ENCODE results near the gene EGFL7. TPM values are rescaled to one million over a fixed set of nuclear protein-coding genes. Genes with fewer than 3 reads are reported as not detected.
A peak's percentile ranks its signal among the peaks of the same experiment; 100 is the strongest.

Gene EGFL7
- total RNA-seq, 2 experiments from 2014 or later = 0.29 to 1.1 TPM

- Mint-ChIP-seq H3K4me3 (no peak overlapping the region), H3K27me3 (peaks cover 13% of the 10 kb centered on the region), H3K9me3 (ENCODE audit: low read depth) (no peaks in the 10 kb centered on the region), H3K4me1 (peaks cover 15% of the 10 kb centered on the region), H3K27ac (no peak overlapping the region), H3K36me3 (no peaks in the 10 kb centered on the region)
- ATAC-seq = no peak
- CTCF ChIA-PET = interaction anchor here (0.8 to 7.6 kb wide), 5 partner anchors 13 to 156 kb away, joined by 3 to 33 read pairs (median 3); no protein-coding TSS in a partner anchor
- no peak for DNase-seq
Observed at GRCh38 chr9:136688274-136689107, 25.8 kb downstream of the EGFL7 start.

DNA sequence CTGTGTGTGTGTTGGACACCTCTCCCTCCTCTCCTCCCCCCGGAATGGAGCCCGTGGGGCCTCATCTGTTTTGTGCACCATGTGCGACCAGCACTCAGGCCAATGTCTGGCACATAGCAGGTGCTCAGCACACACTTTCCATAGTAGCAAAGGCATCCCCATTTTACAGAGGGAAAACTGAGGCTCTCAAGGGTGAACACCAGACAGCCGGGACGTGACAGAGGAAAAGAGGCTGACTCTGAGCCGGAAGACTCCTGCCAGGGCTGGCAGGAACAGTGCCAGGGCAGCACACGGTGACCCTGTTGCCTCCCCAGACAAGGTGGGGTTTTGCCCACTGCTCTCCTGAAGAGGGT, 26.4 kb downstream of the EGFL7 start:
- no peak overlapping the region for H3K4me3 Mint-ChIP-seq
- ATAC-seq = no peak

GRCh38 chr9:136690104-136690805, 27.5 kb downstream of the EGFL7 start:
- no peaks in the 10 kb centered on the region for H3K9me3 Mint-ChIP-seq (ENCODE audit: low read depth)
- H3K27me3 Mint-ChIP-seq = peaks cover 16% of the 10 kb centered on the region
- ATAC-seq (no peak), DNase-seq (no peak)
- CTCF ChIA-PET = interaction anchor here (1.1 to 1.4 kb wide), 3 partner anchors 11 to 37 kb away, joined by 3 to 10 read pairs (median 4); no protein-coding TSS in a partner anchor
- H3K27ac Mint-ChIP-seq = no peak overlapping the region
- H3K4me3 Mint-ChIP-seq = no peak overlapping the region
- H3K4me1 Mint-ChIP-seq = peaks cover 15% of the 10 kb centered on the region
- no peaks in the 10 kb centered on the region for H3K36me3 Mint-ChIP-seq

More for the DNA sequence above, 26.4 kb downstream of the EGFL7 start:
- CTCF ChIA-PET = interaction anchor here (1.2 to 1.5 kb wide), 4 partner anchors 12 to 39 kb away, joined by 3 to 10 read pairs (median 7); no protein-coding TSS in a partner anchor
- no peaks in the 10 kb centered on the region for H3K9me3 Mint-ChIP-seq (ENCODE audit: low read depth)
- no peaks in the 10 kb centered on the region for H3K36me3 Mint-ChIP-seq
- H3K27ac Mint-ChIP-seq = no peak overlapping the region
- no peak for DNase-seq
- peaks cover 15% of the 10 kb centered on the region for H3K4me1 Mint-ChIP-seq
- peaks cover 13% of the 10 kb centered on the region for H3K27me3 Mint-ChIP-seq

DNA sequence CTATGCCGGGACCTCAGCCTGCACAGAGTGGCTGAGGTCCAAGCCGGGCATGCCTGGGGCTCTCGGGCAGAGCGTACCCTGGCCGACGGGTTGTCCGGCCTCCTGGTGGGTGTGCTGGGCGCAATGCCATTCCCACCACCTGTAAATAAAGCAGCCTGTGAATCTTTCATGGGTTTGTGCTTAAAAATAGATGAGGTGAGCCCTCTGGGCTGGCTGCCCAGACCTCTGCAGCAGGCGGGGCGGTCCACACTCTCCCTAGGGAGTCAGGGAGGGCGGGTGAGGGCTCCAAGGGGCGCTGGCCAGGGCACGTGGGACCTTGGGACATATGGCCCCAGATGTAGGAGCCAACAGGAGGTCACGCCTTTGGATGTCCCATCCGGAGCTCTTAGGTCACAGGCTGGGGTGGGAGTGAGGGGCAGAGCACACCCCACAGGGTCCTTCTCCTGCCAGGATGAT, 28.1 kb downstream of the EGFL7 start:
- CTCF ChIA-PET = interaction anchor here (1.4 kb wide), 1 partner anchor 11 kb away, joined by 10 read pairs; no protein-coding TSS in a partner anchor

DNA sequence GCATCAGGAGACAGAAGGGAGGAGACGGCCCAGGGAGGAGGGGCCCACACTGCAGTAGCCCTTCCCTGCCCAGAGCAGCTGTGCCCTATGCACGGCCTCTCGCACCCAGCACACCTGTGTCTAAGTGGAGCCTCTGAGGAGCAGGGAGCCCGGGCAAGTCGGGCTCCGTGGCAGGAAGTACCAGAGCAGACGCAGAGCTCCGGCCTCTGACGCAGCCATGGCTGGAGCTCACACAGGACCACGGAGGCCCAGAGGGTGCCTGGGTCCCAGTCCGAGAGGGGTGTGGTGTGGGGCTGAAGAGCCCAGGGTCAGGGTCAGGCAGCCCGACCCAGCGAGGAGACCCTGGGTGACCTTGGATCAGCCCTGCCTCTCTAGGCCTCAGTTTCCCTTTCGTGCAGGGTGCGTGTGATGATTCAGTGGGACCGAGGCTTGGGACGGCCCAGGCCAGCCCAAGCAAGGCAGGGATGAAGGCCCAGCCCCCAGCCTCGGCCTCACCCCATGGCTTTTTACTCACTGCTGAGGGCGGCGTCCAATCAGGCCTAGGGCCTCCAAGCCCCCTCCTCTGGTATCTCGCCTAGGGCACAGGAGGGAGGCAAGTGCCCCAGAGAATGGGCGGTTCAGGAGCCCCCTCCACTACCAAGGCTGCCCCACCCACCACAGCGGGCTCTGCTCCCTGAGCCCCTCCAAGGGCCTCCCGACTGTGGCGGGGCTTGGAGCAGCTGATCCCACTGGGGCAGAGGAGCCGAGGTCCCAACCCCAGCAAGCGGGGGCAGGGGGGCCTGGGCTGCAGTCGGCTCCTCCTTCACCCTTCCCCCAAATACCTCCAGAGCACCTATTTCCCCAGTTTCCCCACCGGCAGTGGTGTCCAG, 28.8 kb downstream of the EGFL7 start:
- Mint-ChIP-seq H3K4me3 (no peak overlapping the region), H3K27me3 (peaks cover 20% of the 10 kb centered on the region), H3K27ac (no peak overlapping the region), H3K9me3 (ENCODE audit: low read depth) (no peaks in the 10 kb centered on the region), H3K36me3 (no peaks in the 10 kb centered on the region), H3K4me1 (peaks cover 9% of the 10 kb centered on the region)
- DNase-seq (no peak), ATAC-seq (no peak)
- CTCF ChIA-PET = no interaction called here

More for the DNA sequence above, 28.1 kb downstream of the EGFL7 start:
- peaks cover 14% of the 10 kb centered on the region for H3K4me1 Mint-ChIP-seq
- H3K9me3 Mint-ChIP-seq (ENCODE audit: low read depth) = no peaks in the 10 kb centered on the region
- peaks cover 17% of the 10 kb centered on the region for H3K27me3 Mint-ChIP-seq
- no peak for ATAC-seq
- no peak overlapping the region for H3K4me3 Mint-ChIP-seq
- H3K36me3 Mint-ChIP-seq = no peaks in the 10 kb centered on the region
- no peak overlapping the region for H3K27ac Mint-ChIP-seq
- no peak for DNase-seq

GRCh38 chr9:136692185-136693134, 29.7 kb downstream of the EGFL7 start:
- DNase-seq (no peak), ATAC-seq (no peak)
- no peak overlapping the region for H3K4me3 Mint-ChIP-seq
- CTCF ChIA-PET = no interaction called here
- no peak overlapping the region for H3K27ac Mint-ChIP-seq
- H3K36me3 Mint-ChIP-seq = no peaks in the 10 kb centered on the region
- no peaks in the 10 kb centered on the region for H3K9me3 Mint-ChIP-seq (ENCODE audit: low read depth)
- peaks cover 11% of the 10 kb centered on the region for H3K4me1 Mint-ChIP-seq
- peaks cover 25% of the 10 kb centered on the region for H3K27me3 Mint-ChIP-seq

DNA sequence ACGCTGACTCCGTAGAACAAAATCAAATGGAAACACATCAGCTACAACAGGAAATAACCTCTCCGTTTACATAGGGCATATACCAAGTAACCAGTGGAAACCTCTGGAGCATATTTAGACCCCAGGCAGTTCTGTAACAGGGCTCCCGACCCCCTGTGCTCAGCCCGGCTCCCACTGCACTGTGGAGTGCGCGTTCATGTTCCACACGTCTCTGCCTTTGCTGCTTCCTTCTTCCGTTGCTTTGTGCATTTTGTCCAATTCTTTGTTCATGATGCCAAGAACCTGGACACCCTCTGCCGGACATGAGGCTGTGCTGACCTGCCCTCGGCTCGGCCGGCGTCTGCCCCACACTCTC, 30.4 kb downstream of the EGFL7 start:
- Mint-ChIP-seq H3K27me3 (peaks cover 28% of the 10 kb centered on the region), H3K27ac (no peak overlapping the region), H3K36me3 (no peaks in the 10 kb centered on the region), H3K4me3 (no peak overlapping the region), H3K9me3 (ENCODE audit: low read depth) (no peaks in the 10 kb centered on the region), H3K4me1 (peaks cover 10% of the 10 kb centered on the region)
- CTCF ChIA-PET = no interaction called here
- DNase-seq (no peak), ATAC-seq (no peak)

DNA sequence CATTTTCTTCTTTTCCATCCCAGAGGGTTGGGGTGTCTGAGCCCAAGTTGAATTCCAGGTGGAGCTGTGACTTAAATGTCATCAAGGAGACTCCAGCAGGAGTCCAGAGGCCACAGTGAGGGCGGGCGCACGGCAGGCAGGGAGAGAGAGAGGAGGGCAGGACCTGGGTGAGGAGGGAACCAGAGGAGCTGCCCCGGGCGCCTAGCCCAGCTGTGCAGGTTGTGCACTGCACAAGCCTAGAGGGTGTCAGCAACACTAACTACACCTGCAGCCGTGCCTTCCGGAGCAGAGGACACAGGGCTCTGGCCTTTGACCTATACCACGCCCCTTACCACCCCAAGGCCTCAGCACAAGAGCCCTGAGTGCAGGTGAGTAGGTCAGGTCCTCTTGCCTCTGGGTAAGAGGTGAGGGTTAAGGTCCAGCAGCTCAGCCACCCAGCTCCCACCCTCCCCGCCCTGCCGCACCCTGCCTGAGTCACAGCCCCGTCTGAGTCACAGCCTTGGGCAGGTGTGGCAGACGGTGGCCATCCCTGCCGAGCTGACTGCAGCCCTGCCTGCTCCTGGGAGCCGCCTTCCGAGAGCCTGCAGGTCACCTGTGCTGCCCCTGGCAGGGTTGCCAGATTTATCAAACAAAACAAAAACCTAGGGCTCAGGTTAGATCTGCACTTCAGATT, 30.9 kb downstream of the EGFL7 start:
- DNase-seq (no peak), ATAC-seq (peak; percentile 32)
- Mint-ChIP-seq H3K9me3 (ENCODE audit: low read depth) (no peaks in the 10 kb centered on the region), H3K27me3 (peaks cover 29% of the 10 kb centered on the region), H3K4me3 (no peak overlapping the region), H3K36me3 (no peaks in the 10 kb centered on the region), H3K27ac (no peak overlapping the region), H3K4me1 (peaks cover 6% of the 10 kb centered on the region)
- CTCF ChIA-PET = interaction anchor here (0.6 to 2.3 kb wide), 3 partner anchors 17 to 38 kb away, joined by 3 to 5 read pairs (median 4); no protein-coding TSS in a partner anchor

DNA sequence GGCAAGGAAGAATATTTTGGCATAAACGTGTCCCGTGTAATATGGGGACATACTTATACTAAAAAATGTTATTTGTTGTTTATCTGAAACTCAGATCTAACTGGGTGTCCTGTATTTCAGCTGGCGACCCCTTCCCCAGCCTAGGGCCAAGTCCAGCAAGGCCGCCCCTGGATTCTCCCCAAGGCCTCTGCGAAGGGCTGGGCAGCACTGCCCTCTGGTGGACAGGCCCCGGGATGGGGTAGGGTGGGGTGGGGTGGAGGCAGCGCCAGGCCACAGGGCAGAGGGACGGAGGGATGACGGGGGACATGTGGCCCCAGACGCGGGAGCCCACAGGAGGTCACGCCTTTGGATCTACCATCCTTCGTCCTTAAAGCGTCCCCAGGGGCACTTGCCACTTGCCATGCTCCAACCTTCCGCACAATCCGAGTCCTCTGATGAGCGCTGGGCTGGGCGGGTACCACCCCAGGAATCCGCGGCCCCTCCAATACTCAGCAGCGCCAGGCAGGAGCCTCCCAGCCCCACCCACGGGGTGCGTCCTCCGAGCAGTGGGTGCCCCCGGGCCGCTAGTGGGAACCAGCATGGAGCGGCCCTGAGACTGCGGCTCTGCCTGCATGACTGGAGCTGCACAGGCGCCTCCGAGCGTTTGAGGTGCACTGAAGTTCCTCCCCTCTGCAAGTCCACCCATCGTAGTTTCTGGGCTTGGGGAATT, 31.6 kb downstream of the EGFL7 start:
- CTCF ChIA-PET = interaction anchor here (0.6 to 2.3 kb wide), 7 partner anchors 11 to 210 kb away, joined by 3 to 5 read pairs (median 3); no protein-coding TSS in a partner anchor

DNA sequence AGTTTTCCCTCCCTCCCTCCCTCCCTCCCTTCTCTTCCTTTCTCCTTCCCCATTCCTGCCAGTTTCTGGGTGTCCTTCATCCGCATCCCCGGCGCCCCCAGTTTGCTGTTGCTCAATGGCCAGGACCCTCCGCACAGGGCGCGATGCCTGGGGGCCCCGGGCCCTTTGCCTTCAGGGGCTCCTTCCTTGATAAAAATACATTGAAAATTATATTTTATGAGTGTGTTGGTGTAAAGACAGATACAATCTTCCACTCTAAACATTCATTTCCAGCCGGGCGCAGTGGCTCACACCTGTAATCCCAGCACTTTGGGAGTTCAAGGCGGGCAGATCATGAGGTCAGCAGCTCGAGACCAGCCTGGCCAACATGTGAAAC, 32.1 kb downstream of the EGFL7 start:
- Mint-ChIP-seq H3K9me3 (ENCODE audit: low read depth) (no peaks in the 10 kb centered on the region), H3K4me3 (no peak overlapping the region), H3K27ac (no peak overlapping the region), H3K27me3 (peaks cover 28% of the 10 kb centered on the region), H3K36me3 (no peaks in the 10 kb centered on the region), H3K4me1 (peaks cover 6% of the 10 kb centered on the region)
- no peak for ATAC-seq
- no peak for DNase-seq
- CTCF ChIA-PET = interaction anchor here (0.7 to 2.3 kb wide), 5 partner anchors 12 to 211 kb away, joined by 3 to 5 read pairs (median 3); no protein-coding TSS in a partner anchor

More for the DNA sequence above, 31.6 kb downstream of the EGFL7 start:
- peaks cover 29% of the 10 kb centered on the region for H3K27me3 Mint-ChIP-seq
- peaks cover 6% of the 10 kb centered on the region for H3K4me1 Mint-ChIP-seq
- H3K4me3 Mint-ChIP-seq = no peak overlapping the region
- H3K27ac Mint-ChIP-seq = no peak overlapping the region
- no peaks in the 10 kb centered on the region for H3K36me3 Mint-ChIP-seq
- no peaks in the 10 kb centered on the region for H3K9me3 Mint-ChIP-seq (ENCODE audit: low read depth)
- DNase-seq (peak; percentile 63), ATAC-seq (peak; percentile 54)

DNA sequence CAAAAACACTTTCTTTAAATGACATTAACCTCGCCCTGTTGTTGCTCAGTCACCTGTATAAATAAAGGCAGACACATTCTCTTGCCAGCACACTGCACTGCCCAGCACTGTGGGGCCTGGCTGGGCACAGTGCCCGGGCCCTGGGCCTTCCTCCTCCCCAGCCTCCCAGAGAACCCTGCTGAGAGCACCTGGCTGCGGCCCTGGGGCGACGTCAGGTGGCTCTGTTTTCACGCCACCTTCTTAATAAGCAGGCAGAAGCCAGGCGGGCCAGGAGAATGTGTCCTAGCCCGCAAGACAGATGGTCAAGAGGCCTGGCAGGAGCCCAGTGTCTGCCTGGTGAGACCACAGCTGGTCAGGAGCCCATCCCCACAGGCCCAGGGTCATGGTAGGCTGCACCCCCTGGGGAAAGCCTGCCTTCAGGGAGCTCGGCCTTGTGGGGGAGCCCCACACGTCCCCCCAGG, 32.7 kb downstream of the EGFL7 start:
- Mint-ChIP-seq H3K36me3 (no peaks in the 10 kb centered on the region), H3K27me3 (peaks cover 28% of the 10 kb centered on the region), H3K4me1 (peaks cover 10% of the 10 kb centered on the region), H3K27ac (no peak overlapping the region), H3K9me3 (ENCODE audit: low read depth) (no peaks in the 10 kb centered on the region), H3K4me3 (no peak overlapping the region)
- DNase-seq (no peak), ATAC-seq (no peak)
- CTCF ChIA-PET = interaction anchor here (0.7 to 2.3 kb wide), 4 partner anchors 19 to 211 kb away, joined by 3 to 5 read pairs (median 3); no protein-coding TSS in a partner anchor

Data from activated CD8-positive, alpha-beta memory T cell treated with anti-CD3 and anti-CD28 coated beads, Interleukin-2, amount 10 ng/mL, durations not matched to agents 7 days and 5 days (primary cell).